ENCODE results near the gene RABL3. TPM values are rescaled to one million over a fixed set of nuclear protein-coding genes. Genes with fewer than 3 reads are reported as not detected.
"Not testable (repeated sequence)": the region's sequence is repeated elsewhere in the genome, so short reads cannot be mapped to it uniquely, and the experiment has no call there.

Gene RABL3
- total and polyA plus RNA-seq, 8 donors = 2.1 to 14.8 (median 7.9) TPM

- Histone ChIP-seq H3K4me1 (peaks cover 0 to 7% (median 4%) of the 10 kb centered on the region in 3 donors), H3K27ac (peak overlapping the region; percentile 90 to 98 (median 93)), H3K36me3 (no peaks in the 10 kb centered on the region), H3K4me3 (peak overlapping the region; percentile 69 to 96 (median 84)), H3K27me3 (no peaks in the 10 kb centered on the region), H3K9me3 (no peaks in the 10 kb centered on the region)
- FAIRE-seq (no peak), DNase-seq (no peak), ATAC-seq (peak in 3 of 4 donors; percentile 12 to 30 (median 29))
- TF ChIP-seq CTCF (IDR thresholded peaks at IDR 0.05) = no peak
- intact Hi-C loops (cut with DNase I) = no loop called here
- 5% methylated on average over 10 of the region's 10 CpGs for WGBS, 2 donors
Observed at GRCh38 chr3:120741837-120742197, 499 bp downstream of the RABL3 start.

- TF ChIP-seq CTCF (IDR thresholded peaks at IDR 0.05) = no peak
- no peak for FAIRE-seq
Observed at GRCh38 chr3:120741320-120741719, 996 bp downstream of the RABL3 start.

GRCh38 chr3:120738006-120738405 lies 4.3 kb downstream of the RABL3 start:
- H3K36me3 ChIP-seq; ATAC-seq; DNase-seq; H3K4me3 ChIP-seq; H3K9me3 ChIP-seq; H3K27ac ChIP-seq; H3K27me3 ChIP-seq; FAIRE-seq; H3K4me1 ChIP-seq; intact Hi-C loops (cut with DNase I): not testable (repeated sequence)
- WGBS, 2 donors = 97 to 99% methylated on average over 8 of the region's 8 CpGs

More at GRCh38 chr3:120741320-120741719, 996 bp downstream of the RABL3 start:
- peak overlapping the region in 2 of 4 donors; percentile 69 to 75 for H3K4me3 ChIP-seq
- peaks cover 0 to 7% (median 4%) of the 10 kb centered on the region in 3 donors for H3K4me1 ChIP-seq
- 62 to 64% methylated on average over 3 of the region's 3 CpGs for WGBS, 2 donors
- no peaks in the 10 kb centered on the region for H3K9me3 ChIP-seq
- H3K27ac ChIP-seq = no peak overlapping the region
- no peaks in the 10 kb centered on the region for H3K27me3 ChIP-seq
- no peaks in the 10 kb centered on the region for H3K36me3 ChIP-seq
- intact Hi-C loops (cut with DNase I) = no loop called here
- ATAC-seq (no peak), DNase-seq (no peak)

GRCh38 chr3:120730576-120731542 lies 11.5 kb downstream of the RABL3 start:
- TF ChIP-seq CTCF (IDR thresholded peaks at IDR 0.05) = no peak
- intact Hi-C loops (cut with DNase I) = no loop called here
- ATAC-seq (no peak), FAIRE-seq (no peak), DNase-seq (no peak)
- Histone ChIP-seq H3K27ac (no peak overlapping the region), H3K9me3 (no peaks in the 10 kb centered on the region), H3K4me3 (no peak overlapping the region), H3K27me3 (no peaks in the 10 kb centered on the region), H3K36me3 (peaks cover 0 to 6% (median 4%) of the 10 kb centered on the region in 3 donors), H3K4me1 (no peaks in the 10 kb centered on the region)
- 93 to 95% methylated on average over 4 of the region's 4 CpGs for WGBS, 2 donors

- no peaks in the 10 kb centered on the region for H3K9me3 ChIP-seq
- no peak for TF ChIP-seq CTCF (IDR thresholded peaks at IDR 0.05)
- intact Hi-C loops (cut with DNase I) = no loop called here
- DNase-seq (no peak), ATAC-seq (no peak), FAIRE-seq (no peak)
- peaks cover 0 to 6% (median 4%) of the 10 kb centered on the region in 3 donors for H3K36me3 ChIP-seq
- no peak overlapping the region for H3K4me3 ChIP-seq
- no peaks in the 10 kb centered on the region for H3K4me1 ChIP-seq
- no peaks in the 10 kb centered on the region for H3K27me3 ChIP-seq
- WGBS, 2 donors = 93 to 97% methylated on average over 1 of the region's 1 CpG
- H3K27ac ChIP-seq = no peak overlapping the region
Observed at GRCh38 chr3:120726791-120727190, 15.5 kb downstream of the RABL3 start.

GRCh38 chr3:120719167-120719834 lies 23.0 kb downstream of the RABL3 start:
- FAIRE-seq; H3K9me3 ChIP-seq; H3K36me3 ChIP-seq; H3K27me3 ChIP-seq; intact Hi-C loops (cut with DNase I); H3K4me1 ChIP-seq: not testable (repeated sequence)
- DNase-seq = peak; percentile 68 to 81 (median 74)
- peak overlapping the region in 2 of 4 donors; percentile 22 to 69 for H3K27ac ChIP-seq
- peak in 1 of 4 donors; percentile 50 for ATAC-seq
- 41 to 56% methylated on average over 20 of the region's 20 CpGs for WGBS, 2 donors
- H3K4me3 ChIP-seq = peak overlapping the region in 3 of 4 donors; percentile 26 to 43 (median 41)

Data from pancreas (tissue), 10 donors.